ENCODE measurements around the gene CRTC3. TPM values are rescaled to one million over a fixed set of nuclear protein-coding genes. Genes with fewer than 3 reads are reported as not detected.

CRTC3 gene
- total RNA-seq, 2 experiments from 2014 or later: 90.7 to 92.4 TPM

GRCh38 chr15:90557186-90558084, 27.7 kb downstream of the CRTC3 start:
- Histone ChIP-seq H3K4me3 (ENCODE audit: low read length) (no peak overlapping the region), H3K36me3 (ENCODE audit: insufficient read depth, low read length) (peaks cover 14% of the 10 kb centered on the region), H3K9me3 (ENCODE audit: control insufficient read depth in 1 of 2, insufficient read depth in 1 of 2, low read length in 2 of 2) (peaks cover 0 to 4% of the 10 kb centered on the region in 2 experiments), H3K4me1 (ENCODE audit: insufficient read depth, low read length) (peaks cover 41% of the 10 kb centered on the region), H3K27me3 (ENCODE audit: control insufficient read depth in 1 of 2, insufficient read depth in 2 of 2, low read length in 2 of 2) (no peaks in the 10 kb centered on the region), H3K27ac (ENCODE audit: low read depth in 1 of 2, low read length in 2 of 2) (no peak overlapping the region)
- Mint-ChIP-seq H3K9me3 (no peaks in the 10 kb centered on the region), H3K4me3 (peak overlapping the region; percentile 5), H3K4me1 (ENCODE audit: low read depth) (peaks cover 86% of the 10 kb centered on the region), H3K36me3 (ENCODE audit: low read depth) (peaks cover 62% of the 10 kb centered on the region), H3K27me3 (no peaks in the 10 kb centered on the region), H3K27ac (peak overlapping the region; percentile 93)
- ChIA-PET CTCF (interaction anchor here (0.5 to 1.2 kb wide), 2 partner anchors 11 to 42 kb away, joined by 3 read pairs; no protein-coding TSS in a partner anchor), POLR2A (interaction anchor here (1.1 to 3.0 kb wide), 4 partner anchors 18 to 35 kb away, joined by 3 to 12 read pairs (median 6); partner anchors contain the start of gene CRTC3)
- ATAC-seq (ENCODE audit: poor library complexity) (no peak), DNase-seq (no peak)
- no peak for TF ChIP-seq CTCF (IDR thresholded peaks at IDR 0.05)
- intact Hi-C loops (cut with DNase I, micrococcal nuclease): loop anchor here in 1 of 2 experiments (2.0 kb wide), 1 partner anchor 15 kb away; no protein-coding TSS in a partner anchor

GRCh38 chr15:90558171-90558573, 28.4 kb downstream of the CRTC3 start:
- DNase-seq (no peak), ATAC-seq (ENCODE audit: poor library complexity) (no peak)
- Mint-ChIP-seq H3K27ac (peak overlapping the region; percentile 93), H3K4me1 (ENCODE audit: low read depth) (peaks cover 84% of the 10 kb centered on the region), H3K4me3 (peak overlapping the region; percentile 5), H3K27me3 (no peaks in the 10 kb centered on the region), H3K36me3 (ENCODE audit: low read depth) (peaks cover 54% of the 10 kb centered on the region), H3K9me3 (no peaks in the 10 kb centered on the region)
- POLR2A ChIA-PET: interaction anchor here (0.7 to 1.1 kb wide), 2 partner anchors 12 to 18 kb away, joined by 3 to 4 read pairs; no protein-coding TSS in a partner anchor
- CTCF ChIA-PET: interaction anchor here (1.2 kb wide), 1 partner anchor 10 kb away, joined by 3 read pairs; no protein-coding TSS in a partner anchor
- Histone ChIP-seq H3K4me3 (ENCODE audit: low read length) (no peak overlapping the region), H3K4me1 (ENCODE audit: insufficient read depth, low read length) (peaks cover 48% of the 10 kb centered on the region), H3K36me3 (ENCODE audit: insufficient read depth, low read length) (peaks cover 12% of the 10 kb centered on the region), H3K9me3 (ENCODE audit: control insufficient read depth in 1 of 2, insufficient read depth in 1 of 2, low read length in 2 of 2) (peaks cover 0 to 4% of the 10 kb centered on the region in 2 experiments), H3K27me3 (ENCODE audit: control insufficient read depth in 1 of 2, insufficient read depth in 2 of 2, low read length in 2 of 2) (no peaks in the 10 kb centered on the region), H3K27ac (ENCODE audit: low read depth in 1 of 2, low read length in 2 of 2) (no peak overlapping the region)
- TF ChIP-seq CTCF (IDR thresholded peaks at IDR 0.05): no peak
- intact Hi-C loops (cut with DNase I, micrococcal nuclease): loop anchor here in 1 of 2 experiments (2.0 kb wide), 1 partner anchor 15 kb away; no protein-coding TSS in a partner anchor

GRCh38 chr15:90559119-90559518, 29.4 kb downstream of the CRTC3 start:
- TF ChIP-seq CTCF (IDR thresholded peaks at IDR 0.05): no peak
- Mint-ChIP-seq H3K9me3 (no peaks in the 10 kb centered on the region), H3K36me3 (ENCODE audit: low read depth) (peaks cover 45% of the 10 kb centered on the region), H3K4me1 (ENCODE audit: low read depth) (peaks cover 84% of the 10 kb centered on the region), H3K27me3 (no peaks in the 10 kb centered on the region), H3K27ac (peak overlapping the region; percentile 93), H3K4me3 (no peak overlapping the region)
- DNase-seq (no peak), ATAC-seq (ENCODE audit: poor library complexity) (no peak)
- ChIA-PET POLR2A (interaction anchor here (3.2 kb wide), 1 partner anchor 29 kb away, joined by 28 read pairs; the partner anchor contains the start of gene CRTC3), CTCF (no interaction called here)
- Histone ChIP-seq H3K27me3 (ENCODE audit: control insufficient read depth in 1 of 2, insufficient read depth in 2 of 2, low read length in 2 of 2) (no peaks in the 10 kb centered on the region), H3K4me3 (ENCODE audit: low read length) (no peak overlapping the region), H3K27ac (ENCODE audit: low read depth in 1 of 2, low read length in 2 of 2) (no peak overlapping the region), H3K9me3 (ENCODE audit: control insufficient read depth in 1 of 2, insufficient read depth in 1 of 2, low read length in 2 of 2) (peaks cover 0 to 4% of the 10 kb centered on the region in 2 experiments), H3K36me3 (ENCODE audit: insufficient read depth, low read length) (peaks cover 9% of the 10 kb centered on the region), H3K4me1 (ENCODE audit: insufficient read depth, low read length) (peaks cover 54% of the 10 kb centered on the region)
- intact Hi-C loops (cut with DNase I, micrococcal nuclease): loop anchor here in 1 of 2 experiments (2.0 kb wide), 1 partner anchor 16 kb away; no protein-coding TSS in a partner anchor

Data from CD4-positive, alpha-beta T cell (primary cell).